SHP77 (cell line): ENCODE measurements around the gene CKAP2L.

Experiments used
- DNase-seq, 2 experiments: peaks; one replicate each; lab custom pipeline; 2025; lab: John Stamatoyannopoulos, UW

The CKAP2L gene

DNA sequence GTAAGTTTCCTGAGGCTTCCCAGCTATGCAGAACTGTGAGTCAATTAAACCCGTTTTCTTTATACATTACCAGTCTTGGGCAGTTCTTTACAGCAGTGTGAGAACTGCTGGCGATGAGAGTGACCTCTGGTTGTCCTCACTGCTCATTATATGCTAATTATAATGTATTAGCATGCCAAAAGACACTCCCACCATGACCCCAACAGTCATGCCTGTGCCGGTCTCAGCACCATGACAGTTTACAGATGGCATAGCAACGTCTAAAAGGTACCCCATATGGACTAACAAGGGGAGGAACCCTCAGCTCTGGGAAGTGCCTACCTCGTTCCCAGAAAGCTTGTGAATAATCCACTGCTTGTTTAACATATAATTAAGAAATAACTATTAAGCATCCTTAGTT, 28.0 kb upstream of the CKAP2L start:
- DNase-seq = no peak

- no peak for DNase-seq
These were observed 27.4 kb upstream of the CKAP2L start for GRCh38 chr2:112791693-112792230.

DNA sequence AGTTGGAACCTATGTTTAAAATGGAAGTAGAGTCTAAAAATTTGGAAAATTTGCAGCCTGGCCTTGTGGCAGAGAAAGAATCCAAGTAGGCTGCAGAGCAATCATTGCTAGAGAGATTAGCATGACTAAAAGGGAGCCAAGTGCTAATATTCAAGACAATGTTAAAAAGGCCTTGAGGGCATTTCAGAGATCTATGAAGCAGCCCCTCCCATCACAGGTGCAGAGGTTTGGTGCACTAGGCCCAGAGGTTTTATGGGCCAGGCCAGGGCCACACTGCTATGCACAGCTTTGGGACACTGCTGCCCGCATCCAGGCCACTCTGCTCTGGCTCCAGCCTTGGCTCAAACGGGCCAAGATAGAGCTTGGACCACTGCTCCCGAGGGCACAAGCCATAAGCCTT, 26.6 kb upstream of the CKAP2L start:
- no peak for DNase-seq

DNA sequence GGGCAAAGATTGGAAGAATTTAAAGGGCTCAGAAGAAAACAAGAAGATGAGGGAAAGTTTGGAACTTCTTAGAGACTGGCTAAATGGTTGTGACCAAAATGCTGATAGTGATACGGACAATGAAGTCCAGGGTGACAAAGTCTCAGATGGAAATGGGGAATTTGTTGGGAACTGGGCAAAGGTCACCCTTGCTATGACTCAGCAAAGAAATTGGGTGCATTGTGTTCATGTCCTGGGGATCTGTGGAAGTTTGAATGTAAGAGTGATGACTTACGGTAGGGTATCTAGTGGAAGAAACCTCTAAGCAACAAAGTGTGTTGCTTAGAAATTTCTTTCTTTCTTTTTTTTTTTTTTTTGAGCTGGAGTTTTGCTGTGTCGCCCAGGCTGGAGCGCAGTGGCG, 25.9 kb upstream of the CKAP2L start:
- no peak for DNase-seq

DNA sequence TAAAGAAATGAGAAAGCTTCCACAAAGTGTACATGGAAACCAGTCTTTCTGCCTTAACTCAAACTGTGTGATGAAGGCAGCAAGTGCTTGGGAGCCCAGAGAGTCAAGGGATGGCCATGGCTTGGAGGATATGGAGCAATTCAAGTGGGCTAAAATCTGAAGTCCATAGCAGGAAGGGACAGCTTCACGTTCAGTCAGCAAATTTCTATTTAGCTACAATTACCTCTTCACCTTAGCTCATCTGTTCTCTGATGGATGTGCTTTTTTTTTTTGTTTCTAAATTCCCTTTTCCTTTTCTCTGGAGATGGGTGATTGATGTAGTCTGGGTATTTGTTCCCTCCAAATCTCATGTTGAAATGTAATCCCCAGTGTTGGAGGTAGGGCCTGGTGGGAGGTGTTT, 24.8 kb upstream of the CKAP2L start:
- no peak for DNase-seq

GRCh38 chr2:112788653-112789052, 24.2 kb upstream of the CKAP2L start:
- DNase-seq = no peak

- no peak for DNase-seq
These were observed 23.5 kb upstream of the CKAP2L start for GRCh38 chr2:112787729-112788393.

DNA sequence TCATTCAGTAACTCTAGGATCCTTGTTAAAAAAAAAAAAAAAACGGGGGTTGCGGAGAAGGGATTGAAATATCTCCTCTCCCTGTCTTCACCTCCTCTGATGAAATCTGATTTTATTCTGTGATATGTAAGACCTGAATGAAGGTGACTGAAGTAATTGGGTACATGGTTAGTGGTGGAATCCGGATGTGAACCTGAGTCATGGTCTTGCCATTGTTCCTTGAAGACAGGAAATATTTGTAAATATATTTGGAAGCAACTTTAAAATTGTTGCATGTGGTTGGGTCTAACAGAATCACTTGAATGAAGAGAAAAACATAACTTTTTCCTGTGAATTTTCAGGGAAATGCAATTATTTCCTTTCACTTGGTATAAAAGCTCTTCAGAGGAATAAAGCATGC, 22.9 kb upstream of the CKAP2L start:
- DNase-seq = no peak

- no peak for DNase-seq
These were observed 20.1 kb upstream of the CKAP2L start, which contains the start of gene IL1A for GRCh38 chr2:112784199-112785189. Gene IL1A (minus strand): TSS chr2:112784493. CDS start chr2:112783770, 723 bp downstream.

- no peak for DNase-seq
These were observed 18.8 kb upstream of the CKAP2L start for GRCh38 chr2:112783187-112783714.

GRCh38 chr2:112782234-112782799, 17.9 kb upstream of the CKAP2L start:
- DNase-seq = no peak

- no peak for DNase-seq
These were observed 15.2 kb upstream of the CKAP2L start for GRCh38 chr2:112779598-112779997.

- DNase-seq = no peak
These were observed 12.6 kb upstream of the CKAP2L start for GRCh38 chr2:112777036-112777435.

DNA sequence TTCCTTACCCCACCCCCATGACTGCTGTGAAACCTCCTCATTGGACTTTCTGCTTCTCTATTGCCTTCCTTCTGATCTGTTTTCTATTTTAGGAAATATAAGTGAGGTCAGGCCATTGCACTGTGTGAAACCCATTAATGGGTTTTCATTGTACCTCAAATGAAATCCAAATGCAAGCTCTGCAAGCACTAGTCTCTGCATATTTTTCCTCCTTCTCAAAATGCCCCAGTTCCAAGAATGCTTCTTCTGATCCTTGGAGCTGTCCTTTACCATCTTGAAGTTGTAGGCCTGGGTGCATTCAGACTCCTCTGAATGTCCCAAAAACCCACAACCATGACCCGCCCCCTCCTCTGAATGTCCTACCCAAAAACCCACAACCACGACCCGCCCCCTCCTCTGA, 11.7 kb upstream of the CKAP2L start:
- no peak for DNase-seq

DNA sequence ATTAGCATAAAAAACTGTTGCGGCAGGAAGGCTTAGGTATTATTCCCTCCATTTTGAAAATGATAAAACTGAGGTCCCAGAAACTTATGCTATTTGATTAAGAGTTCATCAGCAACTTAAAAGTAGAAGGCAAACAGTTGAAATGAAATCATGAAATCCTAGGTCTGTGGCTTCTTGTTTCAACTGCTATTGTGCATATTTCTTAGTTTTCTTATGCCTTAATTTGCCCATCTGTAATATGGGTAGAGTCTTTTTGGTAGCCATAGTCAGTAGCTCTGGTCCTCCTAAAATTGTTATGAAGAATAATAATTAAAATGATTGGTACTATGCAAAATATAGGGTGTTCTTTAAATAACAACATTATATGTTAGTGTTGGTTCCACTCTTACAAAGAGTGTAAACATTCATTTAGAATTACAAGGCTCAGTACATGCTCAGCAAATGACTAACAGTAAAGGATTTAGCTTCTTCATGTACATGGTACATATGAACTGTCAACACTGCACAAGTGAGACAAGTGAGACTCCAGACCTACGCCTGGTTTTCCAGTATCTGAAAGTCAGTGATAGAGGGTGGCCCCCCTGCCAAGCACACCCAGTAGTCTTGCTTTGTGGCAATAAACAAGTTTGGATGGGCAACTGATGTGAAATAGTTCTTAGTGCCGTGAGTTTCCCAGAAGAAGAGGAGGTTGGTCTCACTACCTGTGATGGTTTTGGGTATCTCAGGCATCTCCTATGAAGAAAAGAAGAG, 10.3 kb upstream of the CKAP2L start:
- no peak for DNase-seq

DNA sequence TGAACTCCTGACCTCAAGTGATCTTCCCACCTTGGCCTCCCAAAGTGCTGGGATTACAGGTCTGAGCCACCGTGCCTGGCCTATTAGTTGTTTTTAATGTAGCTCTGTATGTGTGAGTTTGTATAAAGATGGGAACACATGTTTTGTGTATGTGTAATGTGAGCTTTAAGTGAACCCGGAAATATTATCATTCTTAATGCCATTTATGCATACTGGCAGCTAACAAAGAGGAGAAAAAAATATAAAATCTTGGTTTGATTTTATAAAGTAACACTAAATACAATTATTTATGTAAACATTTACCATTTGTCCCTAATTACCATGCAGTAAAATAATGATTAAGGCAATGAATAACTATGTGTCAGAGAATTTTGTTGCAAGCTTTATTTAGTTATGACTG, 9.1 kb upstream of the CKAP2L start:
- no peak for DNase-seq

DNA sequence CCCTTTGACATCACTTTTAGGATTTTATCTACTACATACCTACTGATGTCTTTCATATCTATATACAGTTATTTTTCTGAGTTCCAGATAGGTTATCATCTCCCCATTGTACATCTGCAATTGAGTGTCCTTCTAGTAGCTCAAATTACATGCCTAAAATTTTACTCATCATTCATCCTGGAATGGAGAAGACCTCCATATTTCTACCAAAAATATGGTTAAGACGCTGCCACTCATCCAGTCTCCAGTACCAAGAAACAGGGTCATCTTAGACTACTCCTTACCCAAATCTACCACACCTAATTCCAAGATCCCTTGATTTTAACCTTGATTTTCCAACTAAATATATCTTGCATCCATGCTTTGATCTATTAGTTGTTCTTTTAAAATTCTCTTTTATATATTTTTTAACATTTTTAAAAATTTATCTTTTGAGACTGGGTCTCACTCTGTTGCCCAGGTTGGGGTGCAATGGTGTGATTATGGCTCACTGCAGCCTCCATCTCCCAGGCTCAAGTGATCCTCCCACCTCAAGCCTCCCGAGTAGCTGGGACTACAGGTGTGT, 8.6 kb upstream of the CKAP2L start:
- DNase-seq = no peak

GRCh38 chr2:112772322-112772721, 7.9 kb upstream of the CKAP2L start:
- DNase-seq = no peak

DNA sequence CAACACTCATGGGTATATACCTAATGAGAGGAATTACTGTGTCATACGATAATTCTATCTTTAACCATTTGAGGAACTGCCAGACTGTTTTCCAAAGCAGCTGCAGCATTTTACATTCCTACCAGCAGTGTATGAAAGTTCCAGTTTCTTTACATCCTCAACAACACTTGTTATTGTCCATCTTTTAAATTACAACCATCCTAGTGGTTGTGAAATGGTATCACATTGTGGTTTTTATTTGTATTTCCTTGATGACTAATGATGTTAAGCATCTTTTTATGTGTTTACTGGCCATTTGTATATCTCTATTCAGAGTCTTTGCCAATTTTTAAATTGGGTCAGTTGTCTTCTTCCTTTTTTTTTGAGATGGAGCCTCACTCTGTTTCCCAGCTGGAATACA, 4.0 kb upstream of the CKAP2L start:
- no peak for DNase-seq

GRCh38 chr2:112767693-112768330, 3.4 kb upstream of the CKAP2L start:
- no peak for DNase-seq

DNA sequence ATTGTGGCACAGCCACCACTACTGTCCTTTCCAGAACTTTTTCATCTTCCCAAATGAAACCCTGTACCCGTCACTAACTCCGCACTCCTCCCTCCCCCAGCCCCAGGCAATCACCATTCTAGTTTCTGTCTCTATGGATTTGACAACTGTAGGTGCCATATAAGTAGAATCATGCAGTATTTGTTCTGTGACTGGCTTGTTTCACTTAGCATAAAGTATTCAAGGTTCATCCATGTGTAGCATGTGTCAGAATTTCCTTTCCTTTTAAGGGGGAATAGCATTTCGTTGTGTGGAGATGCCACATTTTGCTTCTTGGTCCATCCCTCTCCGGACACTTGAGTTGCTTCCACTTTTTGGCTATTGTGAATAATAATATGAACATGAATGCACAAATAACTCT, 842 bp upstream of the CKAP2L start:
- no peak for DNase-seq
